ENCODE measurements around the gene LLGL2. TPM values are rescaled to one million over a fixed set of nuclear protein-coding genes. Genes with fewer than 3 reads are reported as not detected.
"Not testable (repeated sequence)": the region's sequence is repeated elsewhere in the genome, so short reads cannot be mapped to it uniquely, and the experiment has no call there.

Gene LLGL2
- total RNA-seq, 1 donor from 2014 or later, result 16.6 TPM

GRCh38 chr17:75518201-75518600, 7.3 kb upstream of the LLGL2 start:
- Histone ChIP-seq H3K9ac (no peak overlapping the region), H3K36me3 (no peaks in the 10 kb centered on the region), H4K20me1 (ENCODE audit: low read depth) (peaks cover 37% of the 10 kb centered on the region), H3K4me2 (no peak overlapping the region), H3K4me3 (no peak overlapping the region), H3K4me1 (no peaks in the 10 kb centered on the region), H3K27ac (no peak overlapping the region), H2AFZ (replicated peaks) (no peak overlapping the region), H3K9me3 (ENCODE audit: low read depth) (no peaks in the 10 kb centered on the region), H3K79me2 (ENCODE audit: low read depth) (peaks cover 17% of the 10 kb centered on the region), H3F3A (ENCODE audit: low read depth) (peaks cover 7% of the 10 kb centered on the region), H3K27me3 (no peaks in the 10 kb centered on the region)
- Mint-ChIP-seq H3K27me3 (ENCODE audit: insufficient read depth, low read depth) (peaks cover 5% of the 10 kb centered on the region), H3K27ac (no peak overlapping the region), H3K4me3 (peak overlapping the region; percentile 88), H3K9me3 (no peaks in the 10 kb centered on the region), H3K36me3 (peaks cover 19% of the 10 kb centered on the region), H3K4me1 (peaks cover 23% of the 10 kb centered on the region)
- no peak for TF ChIP-seq CTCF (IDR thresholded peaks at IDR 0.05)
- no peak for DNase-seq (ENCODE audit: low spot score)

DNA sequence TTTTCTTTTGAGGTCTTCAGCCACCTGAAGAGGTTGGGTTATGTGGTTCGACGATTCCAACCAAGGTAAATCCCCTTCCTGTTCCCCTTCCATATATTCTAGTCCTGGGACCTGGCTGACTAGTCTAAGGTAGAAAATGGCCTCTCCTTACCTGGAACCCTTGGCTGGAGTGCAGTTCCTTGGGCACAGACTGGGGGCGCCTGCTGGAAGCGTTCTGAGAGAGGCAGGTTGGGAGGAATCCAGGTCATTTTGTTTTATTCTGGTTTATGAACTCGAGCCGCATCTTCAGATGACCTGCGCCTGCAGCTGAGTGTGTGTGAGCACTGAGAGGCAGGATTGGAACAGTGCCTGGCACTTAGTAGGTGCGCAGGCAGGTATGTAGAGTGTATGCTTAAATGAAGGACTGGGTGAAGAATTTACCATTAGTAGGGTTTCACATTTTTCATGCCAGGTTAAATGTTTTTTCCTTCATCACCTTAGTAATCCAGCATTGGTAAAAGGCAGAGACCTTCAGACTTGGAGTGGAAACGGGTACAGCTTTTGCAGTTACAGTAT, 6.4 kb upstream of the LLGL2 start:
- Histone ChIP-seq H3K4me2 (no peak overlapping the region), H3F3A (ENCODE audit: low read depth) (peaks cover 12% of the 10 kb centered on the region), H3K79me2 (ENCODE audit: low read depth) (peaks cover 9% of the 10 kb centered on the region), H3K4me1 (no peaks in the 10 kb centered on the region), H3K9ac (no peak overlapping the region), H3K27ac (no peak overlapping the region), H3K9me3 (ENCODE audit: low read depth) (no peaks in the 10 kb centered on the region), H2AFZ (replicated peaks) (no peak overlapping the region), H3K36me3 (no peaks in the 10 kb centered on the region), H3K27me3 (no peaks in the 10 kb centered on the region), H3K4me3 (no peak overlapping the region), H4K20me1 (ENCODE audit: low read depth) (peaks cover 30% of the 10 kb centered on the region)
- Mint-ChIP-seq H3K4me3 (no peak overlapping the region), H3K9me3 (no peaks in the 10 kb centered on the region), H3K27ac (no peak overlapping the region), H3K27me3 (ENCODE audit: insufficient read depth, low read depth) (peaks cover 8% of the 10 kb centered on the region), H3K36me3 (peaks cover 21% of the 10 kb centered on the region), H3K4me1 (peaks cover 15% of the 10 kb centered on the region)
- TF ChIP-seq EZH2 (IDR thresholded peaks at IDR 0.05) (no peak), EZH2phosphoT487 (IDR thresholded peaks at IDR 0.05) (no peak), CTCF (IDR thresholded peaks at IDR 0.05) (peak; percentile 31)
- no peak for DNase-seq (ENCODE audit: low spot score)

- H3K4me1 Mint-ChIP-seq, result peaks cover 18% of the 10 kb centered on the region
- not testable (repeated sequence) for H3K4me3 ChIP-seq; H3K9ac ChIP-seq; DNase-seq (ENCODE audit: low spot score); H3K27ac Mint-ChIP-seq; H2AFZ ChIP-seq (replicated peaks); H3K9me3 ChIP-seq (ENCODE audit: low read depth); H3K4me3 Mint-ChIP-seq; H3K9me3 Mint-ChIP-seq; H3K4me2 ChIP-seq; H3K27ac ChIP-seq; H3K4me1 ChIP-seq; H3K27me3 ChIP-seq; H3K36me3 ChIP-seq; H3K79me2 ChIP-seq (ENCODE audit: low read depth)
- Histone ChIP-seq H4K20me1 (ENCODE audit: low read depth) (peaks cover 29% of the 10 kb centered on the region), H3F3A (ENCODE audit: low read depth) (peaks cover 24% of the 10 kb centered on the region)
- peaks cover 11% of the 10 kb centered on the region for H3K27me3 Mint-ChIP-seq (ENCODE audit: insufficient read depth, low read depth)
- H3K36me3 Mint-ChIP-seq, result peaks cover 21% of the 10 kb centered on the region
These were observed 5.1 kb upstream of the LLGL2 start for GRCh38 chr17:75520413-75520812.

- H3K9me3 ChIP-seq (ENCODE audit: low read depth), result no peaks in the 10 kb centered on the region
- Mint-ChIP-seq H3K4me1 (peaks cover 19% of the 10 kb centered on the region), H3K36me3 (peaks cover 21% of the 10 kb centered on the region)
These were observed 4.2 kb upstream of the LLGL2 start for GRCh38 chr17:75521290-75521689.

More at GRCh38 chr17:75521290-75521689, 4.2 kb upstream of the LLGL2 start:
- H3K4me3 Mint-ChIP-seq, result no peak overlapping the region
- H2AFZ ChIP-seq (replicated peaks), result no peak overlapping the region
- no peak overlapping the region for H3K27ac Mint-ChIP-seq
- H3K9ac ChIP-seq, result no peak overlapping the region
- H4K20me1 ChIP-seq (ENCODE audit: low read depth), result peaks cover 31% of the 10 kb centered on the region
- no peaks in the 10 kb centered on the region for H3K27me3 ChIP-seq
- H3K4me2 ChIP-seq, result no peak overlapping the region
- DNase-seq (ENCODE audit: low spot score), result no peak
- peaks cover 13% of the 10 kb centered on the region for H3K27me3 Mint-ChIP-seq (ENCODE audit: insufficient read depth, low read depth)
- no peak overlapping the region for H3K4me3 ChIP-seq
- H3K36me3 ChIP-seq, result no peaks in the 10 kb centered on the region
- no peak overlapping the region for H3K27ac ChIP-seq
- peaks cover under 1% of the 10 kb centered on the region for H3K4me1 ChIP-seq
- H3F3A ChIP-seq (ENCODE audit: low read depth), result peaks cover 30% of the 10 kb centered on the region
- no peaks in the 10 kb centered on the region for H3K9me3 Mint-ChIP-seq
- peaks cover 1% of the 10 kb centered on the region for H3K79me2 ChIP-seq (ENCODE audit: low read depth)
- TF ChIP-seq CTCF (IDR thresholded peaks at IDR 0.05) (no peak), EZH2 (IDR thresholded peaks at IDR 0.05) (no peak), EZH2phosphoT487 (IDR thresholded peaks at IDR 0.05) (no peak)

Data from neural progenitor cell (in vitro differentiated cells).